Right ventricle myocardium superior (tissue), 1 donor: ENCODE results near the gene NHSL2. TPM values are rescaled to one million over a fixed set of nuclear protein-coding genes. Genes with fewer than 3 reads are reported as not detected.

Experiments used
- ATAC-seq: fragments of 200-7000 bp; cut with Tn5 transposase; one replicate; pipeline ENCODE4 v1.9.1; 2020; ENCODE audit warnings: mild to moderate bottlenecking; ENCODE audit not compliant: poor library complexity
- DNase-seq: peaks from one replicate; pipeline ENCODE4 v3.0.0-alpha.2; 2020
- intact Hi-C: fragments of 100-400 bp; cut with DNase I; formaldehyde crosslinking; loops from one replicate; pipeline ENCODE4 v1.11.2; 2022
- total RNA-seq: library from RNA; stranded (reverse); fragmentation: NEBNext Ultra II Directional; extraction: Animal tissue kit (Norgen Biotek cat#: 25700); gene quantifications from one replicate; pipeline ENCODE4 v1.2.1, GENCODE V29; 2021
- donor health status: DM: no; HTN: yes; CAD: no; lungs with severe emphysema.

NHSL2 gene
- total RNA-seq, 1 donor from 2014 or later: 4.7 TPM

DNA sequence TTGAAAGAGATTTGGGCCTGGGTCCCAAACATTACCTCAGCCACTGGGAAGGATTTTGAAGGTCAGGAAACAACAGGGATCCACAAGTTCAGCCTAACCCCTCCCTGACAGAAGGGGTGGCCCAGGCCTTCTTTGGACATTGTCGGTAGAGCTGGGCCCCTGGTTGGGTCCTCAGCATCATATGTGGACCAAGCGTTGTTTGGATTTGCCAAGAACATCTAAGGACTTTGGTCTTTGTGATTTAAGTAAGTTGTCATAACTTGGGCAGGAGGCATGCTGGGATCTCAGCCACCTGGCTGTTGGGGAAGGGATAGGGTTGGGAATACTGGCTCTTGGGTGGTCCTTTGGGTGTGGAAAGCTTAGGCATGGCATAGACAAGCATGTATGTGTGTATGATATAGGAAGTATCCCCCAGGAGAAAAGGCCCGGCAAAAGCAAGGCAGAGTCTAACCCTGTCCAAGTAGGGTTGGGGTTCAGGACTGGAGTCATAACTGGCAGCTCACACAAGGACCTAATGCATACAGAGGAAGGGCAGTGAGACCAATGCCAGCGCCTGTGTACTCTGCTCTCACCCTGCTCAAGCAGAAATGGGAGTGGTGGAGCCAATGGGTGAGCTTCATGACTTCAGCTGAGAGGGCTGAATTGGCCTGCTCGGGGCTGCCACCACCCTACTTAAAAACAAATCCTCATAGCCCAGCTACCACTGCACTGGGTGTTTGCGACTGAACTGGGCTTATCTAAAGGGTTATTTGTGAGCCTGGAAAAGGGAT lies 118.2 kb downstream of the NHSL2 start:
- intact Hi-C loops: no loop called here
- ATAC-seq (no peak), DNase-seq (no peak)

DNA sequence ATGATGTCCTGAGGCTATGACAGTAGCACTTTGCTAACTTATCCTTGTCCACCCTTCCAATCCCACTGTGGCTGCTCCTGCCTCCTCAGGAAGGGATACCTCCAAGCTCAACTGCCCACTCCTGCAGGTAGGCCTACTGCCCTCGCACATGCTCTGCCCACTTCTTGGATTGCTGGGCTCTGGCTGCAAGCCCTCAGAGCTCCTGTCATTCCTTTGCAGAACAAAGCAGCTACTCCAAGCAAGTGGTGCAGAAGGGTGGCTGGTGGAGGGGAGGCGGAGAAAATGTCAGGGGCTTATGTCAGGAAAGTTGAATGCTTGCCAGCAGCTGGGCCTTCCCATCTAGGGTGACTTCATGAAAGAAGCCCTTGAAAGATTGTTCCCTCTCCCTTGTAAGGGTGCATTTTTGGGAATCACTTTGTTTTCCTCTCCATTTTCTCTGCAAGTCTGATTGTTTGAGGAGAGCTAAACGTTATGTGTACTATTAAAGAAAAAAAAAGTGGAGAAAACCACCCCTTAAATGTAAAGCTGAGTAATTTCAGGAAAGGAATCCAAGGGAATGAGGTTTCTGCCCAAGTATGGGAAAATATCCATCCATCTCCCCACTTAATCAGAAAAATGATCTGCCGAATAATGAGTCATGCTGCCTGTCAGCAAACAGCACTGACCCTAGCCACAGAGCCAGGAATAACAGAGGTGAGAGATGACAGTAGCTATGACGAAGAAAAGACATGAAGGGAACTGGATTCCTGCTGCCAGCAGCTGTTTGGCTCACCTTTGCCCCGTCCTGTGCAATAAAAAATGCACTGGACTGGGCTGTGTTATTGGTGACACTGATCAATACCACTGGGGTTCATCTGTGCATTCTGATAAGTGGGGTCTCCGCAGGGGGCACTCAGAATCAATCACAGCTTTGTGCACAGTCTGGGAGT lies 119.1 kb downstream of the NHSL2 start:
- no peak for ATAC-seq
- intact Hi-C loops: no loop called here
- no peak for DNase-seq

DNA sequence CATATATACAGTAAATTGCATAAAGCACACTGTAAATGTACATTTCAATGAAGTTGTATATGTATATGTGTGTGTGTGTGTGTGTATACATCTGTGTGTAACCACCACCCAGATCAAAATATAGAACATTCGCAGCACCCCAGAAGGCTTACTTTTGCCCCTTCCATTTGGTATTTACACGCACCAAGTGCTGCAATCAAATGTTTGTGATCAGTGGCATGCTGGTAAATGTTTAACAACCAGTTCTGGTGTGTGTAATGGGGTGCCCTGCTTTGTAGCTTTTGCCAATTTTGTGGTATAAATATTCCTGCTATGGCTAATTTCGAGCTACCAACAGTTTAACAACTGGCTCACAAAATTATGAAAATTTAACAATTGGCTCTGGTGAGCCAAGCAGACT lies 119.8 kb downstream of the NHSL2 start:
- ATAC-seq (no peak), DNase-seq (no peak)
- intact Hi-C loops: no loop called here

DNA sequence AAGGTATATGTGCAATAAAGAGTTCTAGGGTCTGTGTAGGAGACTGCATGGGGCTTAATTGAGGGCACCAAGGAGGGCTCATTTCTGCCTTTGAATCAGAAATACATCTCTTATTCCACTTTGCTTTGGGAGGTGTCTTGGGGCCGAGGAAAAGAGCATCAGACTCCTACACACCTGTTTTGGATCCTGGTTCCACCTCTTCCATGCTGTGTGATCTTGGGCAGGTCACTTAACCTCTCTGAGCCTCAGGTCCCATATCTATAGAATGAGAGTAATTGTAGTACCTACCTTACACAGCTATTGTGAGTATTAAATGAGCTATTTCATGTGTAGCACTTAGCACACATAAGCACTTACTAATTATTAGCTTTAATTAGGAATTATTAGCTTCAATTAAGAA lies 120.5 kb downstream of the NHSL2 start:
- ATAC-seq: no peak
- intact Hi-C loops: no loop called here
- DNase-seq: no peak

DNA sequence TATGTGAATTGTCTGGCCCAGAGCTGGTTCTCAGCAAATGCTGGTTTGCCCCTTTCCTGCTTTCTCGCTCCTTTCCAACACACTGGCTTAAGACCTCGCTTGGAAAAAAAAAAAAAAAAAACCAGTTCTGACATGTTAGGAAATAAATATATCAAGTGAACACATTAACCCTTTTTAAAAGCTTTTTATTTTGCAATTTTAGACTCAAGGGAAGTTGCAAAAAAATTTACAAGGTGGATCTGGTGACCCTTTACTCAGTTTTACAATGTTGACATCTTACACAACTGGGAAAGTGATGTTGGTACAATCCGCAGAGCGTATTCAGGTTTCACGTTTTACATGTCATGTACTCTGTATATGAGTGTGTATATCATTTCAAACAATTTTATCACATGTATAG lies 121.0 kb downstream of the NHSL2 start:
- no peak for DNase-seq
- ATAC-seq: no peak
- intact Hi-C loops: no loop called here

DNA sequence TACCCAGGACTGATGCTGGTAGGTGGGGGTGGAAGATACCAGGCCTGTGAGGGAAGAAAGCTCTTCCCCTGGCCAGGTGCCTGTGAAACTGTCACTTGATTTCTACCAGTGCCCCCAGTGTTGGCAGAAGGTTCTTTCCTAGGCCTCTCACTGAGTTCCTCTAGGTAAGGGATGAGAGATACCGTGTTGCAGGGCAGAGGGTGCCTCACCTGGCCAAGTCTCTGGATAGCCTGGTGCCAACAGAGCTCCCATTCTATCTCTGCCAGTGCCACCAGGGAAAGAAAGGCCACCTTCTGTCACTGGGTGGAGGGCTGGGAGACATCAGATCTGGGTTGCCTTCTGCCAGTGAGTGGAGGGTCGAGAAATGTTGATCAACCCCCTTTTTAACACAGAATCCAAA lies 127.0 kb downstream of the NHSL2 start:
- DNase-seq: no peak
- ATAC-seq: no peak
- intact Hi-C loops: no loop called here

DNA sequence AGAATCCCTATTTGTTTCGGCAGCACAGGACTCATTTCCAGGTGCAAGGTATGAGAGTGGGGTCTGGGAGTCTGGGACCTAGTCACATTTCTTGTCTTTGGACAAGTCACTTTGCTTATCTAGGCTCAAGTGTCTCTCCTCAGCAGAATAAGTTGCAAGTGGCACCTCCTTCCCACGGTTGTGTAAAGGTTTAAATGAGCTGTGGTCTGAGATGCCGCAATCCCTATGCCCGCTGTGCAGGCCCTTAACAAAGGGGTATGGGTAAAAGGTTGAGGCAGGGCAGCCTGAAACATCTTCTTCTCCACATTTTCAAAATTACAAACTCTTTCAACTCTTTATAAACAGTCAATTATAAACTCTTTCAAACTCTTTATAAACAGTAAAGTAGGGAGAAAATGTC lies 127.4 kb downstream of the NHSL2 start:
- DNase-seq (no peak), ATAC-seq (no peak)
- intact Hi-C loops: no loop called here

DNA sequence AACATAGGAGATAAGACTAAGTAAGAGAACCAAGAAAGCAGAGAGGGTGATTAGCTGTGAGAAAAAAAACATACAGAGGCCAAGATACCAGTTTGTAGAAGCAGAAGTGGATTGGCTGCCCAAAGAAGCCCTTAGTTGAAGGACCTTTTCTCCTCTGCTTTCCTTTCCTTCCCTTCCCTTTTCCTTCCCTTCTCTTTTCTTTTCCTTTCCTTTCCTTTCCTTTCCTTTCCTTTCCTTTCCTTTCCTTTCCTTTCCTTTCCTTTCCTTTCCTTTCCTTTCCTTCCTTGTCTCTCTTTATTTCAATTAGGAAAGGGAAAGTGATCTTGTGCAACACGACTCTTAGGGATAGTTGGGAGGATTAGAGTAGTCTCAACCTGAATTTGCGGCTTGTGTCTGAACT lies 128.2 kb downstream of the NHSL2 start:
- DNase-seq (no peak), ATAC-seq (no peak)
- intact Hi-C loops: no loop called here

DNA sequence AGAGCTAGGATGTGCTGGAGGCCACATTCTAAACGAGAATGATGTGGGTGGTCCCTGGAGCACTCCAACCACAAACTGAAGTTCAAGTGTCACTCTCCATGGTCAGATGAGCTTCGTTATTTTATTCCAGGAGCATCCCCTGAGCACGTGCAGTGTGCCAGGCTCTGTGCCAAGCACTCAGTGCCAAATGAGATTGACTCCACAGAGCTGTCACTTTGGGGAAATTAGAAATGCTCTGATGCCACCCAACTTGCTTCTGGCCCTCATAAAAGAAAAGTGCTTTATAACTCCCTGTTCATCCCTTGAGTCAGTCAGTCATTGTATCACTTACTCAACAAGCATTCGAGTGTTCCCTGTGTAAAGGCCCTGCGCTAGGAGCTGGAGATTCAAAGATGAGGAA lies 129.9 kb downstream of the NHSL2 start:
- intact Hi-C loops: no loop called here
- ATAC-seq (no peak), DNase-seq (no peak)

DNA sequence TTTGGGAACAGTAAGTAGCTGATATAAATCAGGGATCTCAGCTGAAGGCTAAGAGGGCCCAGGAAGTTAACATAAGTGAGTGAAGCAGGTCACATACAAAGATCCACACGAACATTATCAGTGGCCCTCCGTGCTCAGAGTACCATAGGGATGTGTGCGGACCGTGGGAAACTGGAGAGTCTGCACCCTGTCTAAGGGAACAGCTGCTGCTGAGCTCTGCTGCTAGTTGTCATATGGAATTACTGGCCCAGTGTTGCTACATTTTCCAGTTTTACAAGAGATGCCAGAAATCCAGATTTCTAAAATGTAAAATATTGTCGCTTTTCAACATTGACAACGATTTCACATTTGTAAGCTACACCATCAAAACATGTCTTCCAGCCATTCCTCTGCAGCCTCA lies 130.5 kb downstream of the NHSL2 start:
- ATAC-seq: no peak
- no peak for DNase-seq

DNA sequence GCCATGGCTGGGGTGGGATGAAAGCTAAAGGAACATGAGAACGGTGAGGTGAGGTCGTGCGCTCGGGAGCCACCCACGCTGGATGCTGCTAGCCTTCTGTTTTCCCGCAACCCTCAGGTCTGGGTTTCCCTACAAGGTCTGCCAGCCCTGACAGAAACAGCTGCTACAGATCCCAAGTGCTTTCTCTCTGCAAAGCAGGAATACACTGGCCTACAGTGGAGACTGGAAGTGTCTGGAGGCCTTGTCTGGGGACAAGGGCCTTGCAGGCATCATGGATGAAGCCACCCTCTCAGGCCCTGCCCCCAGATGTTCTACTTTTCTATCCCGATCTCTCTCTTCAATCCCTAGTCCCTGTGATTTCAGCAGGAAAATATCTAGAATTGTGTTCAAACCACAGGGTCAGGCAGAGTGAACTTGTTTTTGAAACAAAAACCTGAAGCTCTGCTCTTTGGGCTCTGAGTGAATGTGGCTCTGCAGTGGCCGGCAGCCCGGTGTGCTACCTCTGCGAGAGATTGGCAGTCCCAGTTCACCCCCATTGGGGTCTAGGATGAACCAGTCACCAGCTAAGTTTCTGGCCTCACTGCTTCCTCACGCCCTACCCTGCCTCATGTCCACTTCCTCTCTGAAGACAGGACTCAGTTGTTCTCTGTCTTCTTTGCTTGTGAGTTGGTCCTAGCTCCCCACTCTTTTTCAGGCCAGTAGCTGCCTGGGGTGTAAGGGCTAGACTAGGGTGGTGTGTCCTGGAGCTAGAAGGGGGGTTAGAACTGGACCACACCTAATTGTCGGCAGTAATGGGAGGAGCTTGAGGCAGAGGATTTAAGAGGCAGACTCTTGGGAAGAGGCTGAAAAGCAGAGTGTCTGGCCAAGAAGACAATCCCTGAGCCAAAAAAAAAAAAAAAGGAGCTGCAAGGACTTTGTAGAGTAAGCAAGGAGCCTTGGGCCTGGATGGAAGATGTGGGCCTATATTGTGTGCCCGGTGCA lies 131.5 kb downstream of the NHSL2 start:
- DNase-seq (no peak), ATAC-seq (peak; percentile 48)
- intact Hi-C loops: no loop called here

More for the DNA sequence above, 130.5 kb downstream of the NHSL2 start:
- intact Hi-C loops: no loop called here

DNA sequence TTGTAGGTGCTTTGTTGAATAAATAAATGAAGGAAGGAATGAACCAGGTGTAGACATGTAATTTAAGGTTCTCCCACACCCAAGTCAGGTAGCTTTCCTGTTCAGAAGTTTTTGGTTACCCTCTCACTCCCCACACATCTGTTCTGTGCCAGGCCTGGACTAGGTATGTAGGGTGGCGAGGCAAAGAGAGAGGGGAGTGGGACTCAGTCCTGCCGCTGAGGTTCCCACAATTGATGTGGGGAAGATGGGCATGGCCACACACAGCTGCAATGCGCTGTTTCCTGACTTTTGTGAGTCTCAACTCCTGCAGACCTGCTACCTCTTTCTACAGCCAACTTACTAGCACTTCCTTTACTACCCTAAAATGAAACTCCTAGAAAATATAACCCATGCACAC lies 132.2 kb downstream of the NHSL2 start:
- ATAC-seq: no peak
- intact Hi-C loops: no loop called here
- DNase-seq: no peak

DNA sequence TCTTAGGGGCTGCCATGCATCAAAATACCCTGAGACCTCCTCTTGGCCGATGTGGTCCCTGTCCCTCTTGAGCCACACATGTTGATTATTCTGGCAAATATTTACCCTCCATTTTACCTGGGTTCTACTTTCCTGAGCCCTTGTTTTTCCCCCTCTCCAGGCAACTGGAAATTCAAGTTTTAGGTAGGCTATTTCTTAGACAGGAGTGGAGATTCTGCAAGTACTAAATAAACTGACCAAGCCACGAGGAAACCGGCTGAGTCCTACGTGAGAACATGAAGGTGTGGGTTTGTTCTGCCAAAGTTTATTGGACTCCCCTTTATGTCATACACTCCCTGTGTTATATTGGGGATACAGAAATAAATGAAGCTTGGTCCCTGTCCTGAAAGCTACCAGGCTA lies 133.0 kb downstream of the NHSL2 start:
- intact Hi-C loops: no loop called here
- ATAC-seq (no peak), DNase-seq (no peak)

DNA sequence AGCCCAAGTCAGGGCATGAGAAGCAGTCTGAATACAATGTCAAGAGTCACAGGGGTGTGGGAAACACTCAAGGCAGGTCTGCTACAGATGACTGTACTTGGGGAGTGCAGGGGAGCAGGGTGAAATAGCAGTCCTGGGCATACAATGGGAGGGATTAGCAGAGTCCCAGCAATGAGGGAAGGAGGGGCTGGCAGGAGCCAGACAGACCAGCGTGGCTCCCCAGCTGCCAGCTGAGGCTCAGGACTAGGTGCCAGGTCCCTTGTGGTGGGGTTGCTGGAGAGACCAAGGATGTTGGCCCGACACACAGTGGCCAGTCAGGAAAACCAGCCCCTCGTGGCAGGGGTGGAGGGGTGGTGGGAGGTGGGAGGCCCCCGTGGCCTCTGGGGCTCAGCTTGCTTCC lies 134.5 kb downstream of the NHSL2 start:
- intact Hi-C loops: no loop called here
- no peak for DNase-seq
- no peak for ATAC-seq

DNA sequence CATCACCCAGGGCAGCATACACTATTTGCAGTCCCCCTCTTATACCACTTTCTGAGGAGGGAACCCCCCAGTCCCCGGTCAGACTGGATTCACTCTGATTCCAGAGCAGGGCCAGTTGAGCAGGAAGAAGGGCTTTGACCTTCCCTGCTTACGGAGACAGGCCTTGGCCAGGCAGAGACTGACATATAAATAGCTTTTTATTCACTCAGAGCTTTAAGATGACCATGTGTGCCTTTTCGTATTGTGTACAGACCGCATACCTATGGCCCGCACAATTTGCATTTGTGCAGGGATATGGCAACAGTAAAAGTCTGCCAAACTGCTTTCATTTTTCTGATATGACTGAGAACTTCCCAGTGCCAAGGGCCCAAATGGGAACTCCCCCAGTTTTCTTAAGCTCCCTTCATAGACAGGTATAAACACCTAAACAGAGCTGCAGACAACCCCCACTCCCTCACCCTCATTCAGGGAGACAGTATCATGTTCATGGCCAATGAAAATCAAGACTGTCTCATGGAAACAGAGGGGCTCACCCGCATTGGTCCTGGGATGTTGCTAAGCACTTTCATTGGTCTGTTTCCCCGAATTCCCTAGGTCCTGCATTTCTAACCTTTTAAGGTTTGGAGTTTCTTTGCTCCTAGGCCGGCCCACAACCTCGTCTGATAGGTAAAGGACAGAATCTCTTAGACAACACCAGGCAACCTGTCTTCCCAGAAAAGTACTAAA lies 135.1 kb downstream of the NHSL2 start:
- ATAC-seq: no peak
- no peak for DNase-seq
- intact Hi-C loops: no loop called here

DNA sequence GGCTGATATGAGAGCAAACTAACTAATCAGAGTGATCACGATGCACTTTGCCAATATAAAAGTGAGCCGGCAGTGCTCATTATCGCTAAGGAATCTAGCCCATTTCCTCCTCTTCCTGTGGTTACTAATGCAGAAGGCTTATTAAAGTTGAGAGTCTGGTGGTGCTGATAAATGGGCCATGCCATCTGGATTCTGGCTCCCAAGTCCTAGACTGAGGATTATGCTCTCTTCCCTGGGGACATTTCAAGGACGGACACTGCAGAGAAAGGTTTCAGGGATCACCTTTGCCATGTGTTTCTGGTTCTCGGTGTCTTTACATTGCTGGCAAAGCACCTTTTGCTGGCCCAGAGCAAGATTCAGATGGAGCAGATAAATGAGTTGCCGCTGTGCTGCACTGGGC lies 135.8 kb downstream of the NHSL2 start:
- intact Hi-C loops: no loop called here
- ATAC-seq: no peak
- no peak for DNase-seq

DNA sequence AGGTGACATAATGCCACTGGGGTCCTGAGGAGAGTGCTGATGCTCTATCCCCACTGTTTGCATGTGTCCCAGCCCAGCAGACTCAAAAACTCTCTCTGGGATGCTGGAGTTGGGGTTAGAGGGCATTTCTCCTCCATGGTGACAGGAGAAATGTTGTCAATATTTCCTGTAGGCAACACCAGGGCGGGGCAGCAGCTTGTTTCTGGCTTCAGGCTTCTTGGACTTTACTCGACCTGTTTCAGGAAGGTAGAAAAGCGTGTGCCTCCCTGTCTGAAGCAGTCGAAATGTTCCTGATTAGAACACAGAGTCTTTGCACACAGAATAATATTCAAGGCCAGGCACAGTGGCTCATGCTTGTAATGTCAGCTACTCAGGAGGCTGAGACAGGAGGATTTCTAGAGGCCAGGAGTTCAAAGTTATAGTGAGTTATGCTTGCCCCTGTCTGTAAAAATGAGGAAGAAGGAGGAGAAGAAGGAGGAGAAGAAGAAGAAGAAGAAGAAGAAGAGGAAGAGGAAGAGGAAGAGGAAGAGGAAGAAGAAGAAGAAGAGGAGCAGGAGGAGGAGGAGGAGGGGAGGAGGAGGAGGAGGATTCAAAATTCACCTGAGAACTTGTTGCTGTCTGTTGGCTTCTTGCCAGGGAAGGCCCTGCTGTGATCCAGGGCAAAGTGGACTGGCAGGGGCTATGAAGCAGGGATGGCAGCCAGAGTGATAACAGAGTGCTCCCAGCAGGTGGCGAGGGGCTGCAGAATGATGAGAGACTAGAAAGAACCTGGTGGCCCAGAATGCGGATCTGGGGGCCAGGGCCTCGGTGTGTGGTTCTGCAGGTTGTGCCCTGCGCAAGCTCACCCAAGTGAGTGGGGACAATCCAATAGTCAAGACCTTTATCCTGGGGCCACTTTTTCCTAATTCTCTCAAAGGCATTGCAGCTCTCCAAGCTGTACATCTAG lies 138.1 kb downstream of the NHSL2 start:
- intact Hi-C loops: no loop called here
- DNase-seq (no peak), ATAC-seq (no peak)
